DOHH2 (cell line): ENCODE measurements around the gene CHN2.

ENCODE experiments used
- CTCF ChIP-seq: fragments of 200-600 bp; sonication (generic); IDR thresholded peaks from one replicate; pipeline ENCODE4 v1.5.1; 2014; ENCODE audit warnings: antibody characterized with exemption, mild to moderate bottlenecking, low read depth, low read length; ENCODE audit not compliant: poor library complexity, severe bottlenecking
- EZH2phosphoT487 ChIP-seq: fragments of 200-600 bp; sonication (generic); IDR thresholded peaks from 2 replicates; pipeline ENCODE4 v1.6.1; 2017; ENCODE audit warnings: borderline replicate concordance, mild to moderate bottlenecking, antibody characterized with exemption, low read length, moderate library complexity, mixed read lengths

GRCh38 chr7:29302666-29303395 is 108.3 kb downstream of the CHN2 start:
- TF ChIP-seq CTCF = no peak
- TF ChIP-seq EZH2phosphoT487 = no peak
